ENCODE data around the gene CTH.
"Not testable (repeated sequence)": the region's sequence is repeated elsewhere in the genome, so short reads cannot be mapped to it uniquely, and the experiment has no call there.

Gene CTH

DNA sequence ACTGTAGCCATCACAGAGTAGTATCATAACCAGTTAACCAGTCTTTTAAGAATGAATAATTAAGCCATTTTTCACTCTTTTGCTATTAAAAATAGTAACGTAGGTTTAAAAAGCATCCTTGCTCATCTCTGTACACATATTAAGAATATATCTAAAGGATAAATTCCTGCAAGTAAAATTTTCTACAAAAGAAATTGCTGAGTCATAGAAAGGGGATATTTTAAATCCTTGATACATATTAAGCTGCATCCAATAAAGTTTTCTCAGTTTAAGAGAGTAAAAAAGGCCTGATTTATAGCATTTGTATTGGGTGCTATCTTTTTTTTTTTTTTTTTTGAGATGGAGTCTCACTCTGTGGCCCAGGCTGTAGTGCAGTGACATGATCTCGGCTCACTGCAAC, 1.9 kb upstream of the CTH start:
- DNase-seq (ENCODE audit: low spot score) = no peak

DNA sequence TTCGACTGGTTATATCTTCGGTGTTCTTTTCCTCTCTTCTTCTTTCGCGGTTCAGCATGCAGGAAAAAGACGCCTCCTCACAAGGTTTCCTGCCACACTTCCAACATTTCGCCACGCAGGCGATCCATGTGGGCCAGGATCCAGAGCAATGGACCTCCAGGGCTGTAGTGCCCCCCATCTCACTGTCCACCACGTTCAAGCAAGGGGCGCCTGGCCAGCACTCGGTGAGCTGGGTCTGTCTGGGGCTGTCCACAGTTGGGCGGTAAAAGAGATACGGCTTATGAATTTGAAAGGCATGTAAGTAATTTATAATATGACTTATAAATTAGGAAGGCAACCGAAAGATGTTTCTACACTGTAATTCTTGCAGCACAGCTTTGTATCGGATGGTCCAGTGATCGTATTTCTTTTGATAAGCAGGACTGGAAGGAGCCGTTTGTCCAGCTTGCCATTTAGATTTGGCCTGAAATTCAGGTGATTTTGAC, 334 bp downstream of the CTH start:
- DNase-seq (ENCODE audit: low spot score) = no peak

DNA sequence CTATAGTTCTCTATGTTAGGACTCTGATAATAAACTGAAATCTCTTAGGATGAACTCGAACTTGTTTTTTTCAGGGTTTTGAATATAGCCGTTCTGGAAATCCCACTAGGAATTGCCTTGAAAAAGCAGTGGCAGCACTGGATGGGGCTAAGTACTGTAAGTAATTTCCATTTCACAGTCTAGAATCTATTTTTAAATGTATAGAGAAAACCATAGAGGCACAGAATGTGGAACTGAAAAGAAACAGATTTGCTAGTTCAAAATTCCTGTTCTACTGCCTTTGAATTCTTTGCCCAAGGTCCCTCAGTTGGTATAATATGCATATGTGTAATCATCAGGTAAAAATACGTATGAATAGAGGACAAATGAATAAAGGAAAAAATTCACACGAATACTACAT, 4.8 kb downstream of the CTH start:
- no peak for DNase-seq (ENCODE audit: low spot score)

DNA sequence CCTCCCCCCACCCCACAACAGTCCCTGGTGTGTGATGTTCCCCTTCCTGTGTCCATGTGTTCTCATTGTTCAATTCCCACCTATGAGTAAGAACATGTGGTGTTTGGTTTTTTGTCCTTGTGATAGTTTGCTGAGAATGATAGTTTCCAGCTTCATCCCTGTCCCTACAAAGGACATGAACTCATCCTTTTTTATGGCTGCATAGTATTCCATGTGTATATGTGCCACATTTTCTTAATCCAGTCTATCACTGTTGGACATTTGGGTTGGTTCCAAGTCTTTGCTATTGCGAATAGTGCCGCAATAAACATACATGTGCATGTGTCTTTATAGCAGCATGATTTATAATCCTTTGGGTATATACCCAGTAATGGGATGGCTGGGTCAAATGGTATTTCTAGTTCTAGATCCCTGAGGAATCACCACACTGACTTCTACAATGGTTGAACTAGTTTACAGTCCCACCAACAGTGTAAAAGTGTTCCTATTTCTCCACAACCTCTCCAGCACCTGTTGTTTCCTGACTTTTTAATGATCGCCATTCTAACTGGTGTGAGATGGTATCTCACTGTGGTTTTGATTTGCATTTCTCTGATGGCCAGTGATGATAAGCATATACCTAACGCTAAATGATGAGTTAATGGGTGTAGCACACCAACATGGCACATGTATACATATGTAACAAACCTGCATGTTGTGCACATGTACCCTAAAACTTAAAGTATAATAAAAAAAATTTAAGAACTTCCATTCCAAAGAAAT, 8.1 kb downstream of the CTH start:
- DNase-seq (ENCODE audit: low spot score) = not testable (repeated sequence)

DNA sequence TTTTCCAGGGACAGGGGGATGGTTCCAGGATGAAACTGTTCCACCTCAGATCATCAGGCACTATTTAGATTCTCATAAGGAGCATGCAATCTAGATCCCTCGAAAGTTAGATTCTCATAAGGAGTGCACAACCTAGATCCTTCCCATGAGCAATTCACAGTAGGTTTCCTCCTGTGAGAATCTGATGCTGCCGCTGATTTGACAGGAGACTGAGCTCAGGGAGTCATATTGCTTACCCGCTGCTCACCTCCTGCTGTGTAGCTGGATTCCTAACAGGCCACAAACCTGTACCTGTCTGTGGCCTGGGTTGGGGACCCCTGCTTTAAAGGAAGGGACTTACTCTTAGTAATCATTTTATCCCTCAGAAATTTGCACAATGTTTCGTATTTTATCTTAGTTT, 9.3 kb downstream of the CTH start:
- no peak for DNase-seq (ENCODE audit: low spot score)

DNA sequence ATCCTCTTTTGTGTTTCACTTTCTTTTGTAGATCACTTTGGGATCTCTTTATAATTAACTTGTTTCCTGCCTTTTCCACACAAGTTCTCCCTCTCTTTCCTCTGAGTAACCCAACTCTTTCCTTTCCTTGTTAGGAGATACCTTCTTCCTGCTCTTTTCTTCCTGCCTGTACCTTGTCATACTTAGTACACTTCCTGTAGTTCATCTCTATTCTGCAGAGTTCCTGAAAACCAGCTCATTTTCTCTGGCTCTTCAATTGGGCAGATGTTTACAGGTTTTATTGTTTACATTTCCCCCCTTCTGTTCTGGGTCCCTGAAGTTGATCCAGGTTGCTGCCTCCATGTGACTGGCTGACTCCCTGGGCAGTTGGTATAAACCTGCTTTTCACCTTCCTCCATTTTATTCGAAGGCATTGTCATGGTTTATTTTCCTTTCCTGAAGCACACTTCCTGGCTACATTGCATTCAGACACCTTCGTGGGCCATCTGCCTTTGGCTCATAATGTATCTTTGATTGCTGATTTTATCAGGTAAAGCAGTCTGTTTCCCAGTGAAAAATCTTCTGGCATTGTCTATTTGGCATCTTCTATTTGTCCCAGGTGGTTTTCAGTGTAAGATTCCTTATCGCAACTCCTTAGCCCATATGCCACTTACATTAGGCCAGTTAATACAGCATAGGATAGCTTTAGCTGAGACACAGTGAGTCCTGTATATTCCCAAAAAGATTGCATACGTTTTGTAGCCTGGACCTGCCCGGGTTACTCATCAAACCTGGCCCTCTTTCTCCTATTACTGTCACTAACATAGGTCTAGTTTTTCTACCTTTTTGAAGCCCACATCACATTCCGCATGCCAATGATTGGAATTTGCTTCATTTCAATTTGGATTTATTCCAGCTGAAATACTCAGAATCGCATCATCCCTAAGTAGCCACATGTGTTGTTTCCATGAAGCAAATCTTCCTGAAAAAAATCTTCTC, 15.4 kb downstream of the CTH start:
- no peak for DNase-seq (ENCODE audit: low spot score)

DNA sequence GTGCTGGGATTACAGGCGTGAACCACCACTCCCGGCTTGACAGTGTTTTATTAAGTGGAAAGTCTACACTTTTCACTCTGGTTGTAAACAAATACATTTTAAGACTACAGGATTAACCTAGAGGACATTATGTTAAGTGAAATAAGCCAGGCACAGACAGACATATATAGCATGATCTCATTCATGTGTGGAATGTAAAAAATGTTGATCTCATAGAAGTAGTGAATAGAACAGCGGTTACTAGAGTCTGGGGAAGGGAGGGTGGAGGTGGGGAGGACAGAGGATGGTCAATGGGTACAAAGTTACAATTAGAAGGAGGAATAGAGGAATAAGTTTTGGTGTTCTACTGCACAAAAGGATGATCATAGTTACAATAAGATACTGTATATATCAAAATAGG, 16.9 kb downstream of the CTH start:
- DNase-seq (ENCODE audit: low spot score) = no peak

DNA sequence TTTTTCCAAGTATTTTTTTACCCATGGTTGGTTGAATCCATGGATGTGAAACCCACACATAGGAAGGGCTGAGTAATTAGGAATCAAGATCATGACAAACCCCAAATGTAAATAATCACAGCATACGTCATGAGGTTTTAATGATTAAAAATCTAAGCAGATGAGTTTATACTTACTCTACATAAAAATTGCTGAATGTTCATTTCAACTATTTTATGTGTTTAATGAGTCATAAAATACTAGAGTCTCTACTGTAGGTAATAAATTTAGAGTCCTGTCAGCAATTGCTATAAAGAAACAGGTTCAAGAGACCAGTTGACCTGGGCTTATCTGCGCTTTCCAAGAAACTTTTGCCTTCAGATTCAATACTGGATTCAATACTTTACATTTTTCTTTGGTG, 18.2 kb downstream of the CTH start:
- no peak for DNase-seq (ENCODE audit: low spot score)

DNA sequence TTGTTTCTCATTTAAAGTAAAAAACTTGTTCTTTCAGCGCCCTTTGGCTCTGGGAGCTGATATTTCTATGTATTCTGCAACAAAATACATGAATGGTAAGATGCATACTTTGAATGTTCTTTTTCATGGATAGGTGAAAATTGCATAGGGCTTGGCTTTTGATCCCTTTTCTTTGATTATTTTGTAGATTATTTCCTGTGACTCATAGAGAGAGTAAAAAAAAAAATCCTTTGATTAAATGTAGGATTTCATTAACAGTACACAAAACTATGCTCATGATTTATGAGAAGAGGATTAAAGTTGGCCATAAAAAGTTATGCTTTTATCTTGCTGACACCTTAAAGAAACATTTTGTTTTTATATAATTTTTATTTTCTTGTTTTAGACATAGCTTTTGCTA, 18.7 kb downstream of the CTH start:
- no peak for DNase-seq (ENCODE audit: low spot score)

DNA sequence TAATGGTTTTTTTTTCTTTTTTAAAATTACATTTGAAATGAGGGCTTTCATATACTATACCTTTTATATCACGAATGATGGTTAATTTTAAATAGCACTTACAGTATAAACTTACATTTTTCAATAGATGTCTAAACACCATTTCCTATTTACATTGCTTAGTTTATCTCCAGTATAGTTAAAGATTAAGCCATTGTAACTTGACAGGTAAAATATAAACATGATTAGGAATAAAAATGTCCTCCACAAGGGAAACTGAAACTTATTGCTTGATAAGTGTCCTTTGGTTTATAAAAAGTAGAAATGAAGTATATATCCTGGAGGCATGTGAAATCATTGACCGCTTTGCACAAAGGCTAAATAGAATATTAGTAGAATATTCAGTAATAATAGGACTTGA, 20.2 kb downstream of the CTH start:
- no peak for DNase-seq (ENCODE audit: low spot score)

DNA sequence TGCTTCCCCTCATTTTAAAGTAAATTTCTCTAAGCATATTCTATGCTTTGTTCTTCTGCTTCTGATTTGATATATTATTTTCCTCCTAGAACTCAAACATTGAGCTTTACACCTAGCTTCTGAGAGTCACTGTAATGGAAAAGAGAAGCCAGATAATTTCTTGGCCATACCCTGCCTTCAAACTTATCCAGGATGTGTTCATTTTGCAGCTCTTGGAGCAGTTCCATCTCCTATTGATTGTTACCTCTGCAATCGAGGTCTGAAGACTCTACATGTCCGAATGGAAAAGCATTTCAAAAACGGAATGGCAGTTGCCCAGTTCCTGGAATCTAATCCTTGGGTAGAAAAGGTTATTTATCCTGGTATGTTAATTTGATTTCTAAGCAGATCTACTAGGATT, 20.8 kb downstream of the CTH start:
- no peak for DNase-seq (ENCODE audit: low spot score)

DNA sequence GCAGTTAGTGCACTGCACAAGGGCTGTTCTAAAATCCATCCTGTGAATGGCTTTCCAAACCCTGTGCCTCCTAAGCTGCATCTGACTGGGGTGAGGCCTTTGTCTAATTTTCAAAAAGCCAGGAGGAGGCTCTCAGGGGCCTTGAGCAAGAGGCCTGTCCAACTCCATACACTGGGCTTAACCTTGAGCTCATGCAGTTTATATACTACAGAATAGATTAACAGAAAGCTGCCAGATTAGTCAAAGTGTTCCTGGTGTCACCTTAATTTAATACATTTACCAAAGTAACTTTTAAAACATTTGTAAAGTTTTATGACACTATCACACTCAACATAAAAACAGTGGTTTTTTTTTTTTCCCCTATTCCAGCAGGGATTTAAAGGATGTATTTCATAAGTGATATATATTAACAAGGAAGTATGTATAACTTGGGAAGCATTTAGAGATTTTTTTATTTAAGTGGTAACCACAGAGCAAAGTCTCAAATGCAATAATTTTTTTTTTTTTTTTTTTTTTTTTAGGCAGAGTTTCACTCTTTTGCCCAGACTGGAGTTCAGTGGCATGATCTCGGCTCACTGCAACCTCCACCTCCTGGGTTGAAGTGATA, 23.3 kb downstream of the CTH start:
- DNase-seq (ENCODE audit: low spot score) = no peak

DNA sequence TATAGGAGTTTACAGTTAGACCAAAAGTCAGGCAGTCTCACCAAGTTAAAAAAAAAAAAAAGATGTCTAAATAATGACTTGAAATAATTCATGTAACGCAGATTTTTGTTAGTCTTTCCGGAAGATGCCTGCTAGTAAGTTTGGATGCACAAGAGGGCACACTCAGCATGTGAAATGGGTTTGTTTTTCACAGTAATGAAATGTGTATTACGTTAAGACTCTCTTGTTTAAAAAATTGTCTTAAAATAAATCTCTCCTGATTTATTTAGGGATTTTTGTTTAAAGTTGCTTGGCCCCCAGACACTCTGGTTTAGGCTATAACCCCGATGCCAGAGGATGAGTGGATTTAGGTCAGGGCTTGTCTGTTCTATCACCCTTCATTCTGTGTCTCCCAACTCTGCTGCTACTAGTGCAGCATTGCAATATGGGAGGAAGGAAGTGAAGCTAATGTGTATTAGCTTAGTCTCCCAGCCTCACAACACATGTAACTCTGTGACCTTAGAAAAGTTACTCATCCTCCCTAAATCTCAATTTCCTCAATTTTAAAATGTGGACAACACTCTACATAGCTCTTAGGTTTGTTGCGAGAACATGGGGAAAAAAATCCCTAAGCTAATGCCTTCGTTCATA, 25.7 kb downstream of the CTH start:
- DNase-seq (ENCODE audit: low spot score) = no peak

DNA sequence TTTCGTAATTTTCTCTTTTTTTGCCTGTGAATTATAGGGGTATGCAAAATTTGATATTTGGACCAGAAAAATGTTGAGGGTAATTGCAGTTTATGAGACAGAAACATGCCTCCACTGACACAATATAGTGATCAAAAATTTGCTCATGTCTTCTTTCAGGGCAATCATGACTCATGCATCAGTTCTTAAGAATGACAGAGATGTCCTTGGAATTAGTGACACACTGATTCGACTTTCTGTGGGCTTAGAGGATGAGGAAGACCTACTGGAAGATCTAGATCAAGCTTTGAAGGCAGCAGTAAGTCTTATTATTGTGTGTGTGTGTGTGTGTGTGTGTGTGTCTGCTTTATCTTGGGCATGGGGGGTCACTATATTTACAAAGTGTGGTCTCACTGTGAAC, 27.5 kb downstream of the CTH start:
- DNase-seq (ENCODE audit: low spot score) = no peak

DNA sequence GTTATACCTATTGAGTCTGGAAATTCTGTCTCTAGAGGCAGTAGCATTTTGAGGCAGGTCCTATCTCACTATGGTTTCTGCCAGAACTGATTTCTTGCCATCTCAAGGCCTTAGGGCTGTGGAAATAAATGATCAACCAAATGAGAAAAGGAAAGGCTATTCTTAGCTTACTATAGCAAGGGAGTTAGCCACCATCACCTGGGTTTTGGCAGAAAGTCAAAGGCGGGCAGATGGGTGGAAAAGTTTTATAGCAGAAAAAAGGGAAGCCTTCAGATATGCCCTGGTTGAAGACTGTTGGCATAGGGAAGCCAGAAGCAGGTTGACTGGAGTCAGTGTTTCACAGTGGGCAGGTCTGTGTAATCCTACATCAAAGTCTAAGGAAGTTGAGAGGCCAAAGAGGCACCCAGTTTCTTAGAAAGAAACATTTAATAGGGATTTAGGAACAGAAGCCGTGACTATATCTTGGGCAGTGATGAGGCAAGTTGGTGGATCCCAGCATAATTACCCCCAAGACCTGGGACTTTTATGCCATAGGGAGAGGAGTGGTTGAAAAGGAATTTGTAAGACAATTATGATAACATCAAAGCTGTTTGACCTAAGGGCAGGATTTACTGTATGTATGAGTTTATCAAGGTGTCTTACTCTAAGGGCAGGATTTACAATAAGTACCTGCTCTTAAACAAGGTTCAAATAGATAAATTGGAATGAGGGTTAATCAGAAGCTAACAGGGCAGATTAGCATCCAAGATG, 29.7 kb downstream of the CTH start:
- DNase-seq (ENCODE audit: low spot score) = no peak

DNA sequence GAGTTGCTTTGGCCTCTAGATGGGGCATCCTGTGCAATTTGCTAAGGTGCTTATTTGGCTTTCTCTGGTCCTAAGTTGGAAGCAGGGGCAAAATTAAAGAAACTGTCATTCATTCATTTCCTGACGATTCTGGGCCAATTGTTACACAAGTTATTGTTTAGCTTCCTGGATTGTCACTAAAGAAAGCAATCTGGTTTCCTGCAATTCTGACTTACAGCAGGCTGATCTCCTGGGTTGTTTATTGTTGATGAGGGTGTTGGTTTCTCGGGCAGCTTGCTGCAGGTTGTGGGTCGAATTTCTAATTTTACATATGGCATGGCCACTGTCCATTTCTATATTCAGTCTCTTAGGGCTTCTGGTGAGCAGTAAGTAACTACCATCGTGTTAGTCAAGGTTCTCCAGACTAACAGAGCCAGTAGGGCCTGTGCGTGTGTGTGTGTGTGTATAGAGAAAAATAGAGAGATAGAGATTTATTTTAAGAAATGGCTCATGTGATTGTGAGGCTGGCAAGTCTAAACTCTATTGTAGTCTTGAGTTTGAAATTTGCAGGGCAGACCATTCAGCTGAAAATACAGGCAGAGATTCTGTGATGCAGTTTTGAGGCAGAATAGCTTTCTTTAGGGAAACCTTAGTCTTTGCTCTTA, 30.4 kb downstream of the CTH start:
- DNase-seq (ENCODE audit: low spot score) = no peak

DNA sequence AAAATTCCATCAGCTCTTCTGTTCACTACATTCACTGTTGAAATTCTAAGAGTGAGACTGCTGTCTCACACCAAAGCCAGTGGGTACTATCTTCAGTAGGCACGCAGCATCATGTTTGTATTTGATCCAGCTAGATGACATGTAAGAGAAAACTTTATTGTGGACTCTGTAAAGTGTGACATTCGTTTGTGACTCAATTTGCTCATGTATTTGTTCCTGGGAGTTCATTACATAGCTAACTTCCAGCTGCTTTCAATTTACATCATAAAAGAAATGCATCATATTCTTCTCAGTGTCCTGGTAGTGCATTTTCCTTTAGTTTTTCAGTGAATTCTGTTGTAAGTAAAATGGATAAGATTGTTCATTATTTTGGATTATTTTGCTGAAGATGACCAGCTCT, 31.4 kb downstream of the CTH start:
- DNase-seq (ENCODE audit: low spot score) = no peak

DNA sequence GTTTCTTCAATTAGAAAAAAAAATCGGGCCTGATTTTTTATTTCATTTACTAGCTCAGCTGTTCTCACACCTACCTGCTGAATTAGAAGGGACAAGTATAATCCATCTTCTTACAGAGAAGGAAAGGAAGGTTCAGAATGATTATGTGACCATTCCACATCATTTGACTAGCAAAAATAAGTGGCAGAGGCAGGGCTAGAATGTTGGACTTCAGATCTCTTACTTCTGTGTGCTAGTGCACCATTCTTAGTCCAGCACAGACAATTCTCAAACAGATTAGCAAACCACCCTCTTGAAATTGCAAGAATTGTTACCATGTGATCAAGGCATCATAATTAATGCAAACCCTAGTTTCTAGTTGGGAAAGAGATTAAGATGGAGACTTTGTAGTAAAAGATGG, 32.7 kb downstream of the CTH start:
- no peak for DNase-seq (ENCODE audit: low spot score)

DNA sequence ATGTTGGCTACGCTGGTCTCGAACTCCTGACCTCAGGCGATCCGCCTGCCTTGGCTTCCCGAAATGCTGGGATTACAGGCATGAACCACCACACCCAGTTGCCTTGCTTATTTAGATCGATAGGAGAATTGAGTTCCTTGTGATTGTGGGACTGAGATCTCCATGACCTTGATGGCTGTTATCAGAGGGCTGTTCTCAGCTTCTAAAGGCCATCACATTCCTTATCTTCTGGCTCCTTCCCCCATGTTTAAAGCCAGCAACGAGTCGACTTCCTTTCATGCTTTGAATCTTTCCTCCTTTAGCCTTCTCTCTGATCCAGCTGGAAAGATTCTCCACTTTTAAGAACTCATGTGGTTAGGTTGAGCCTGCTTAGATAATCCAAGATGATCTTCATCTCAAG, 38.0 kb downstream of the CTH start:
- no peak for DNase-seq (ENCODE audit: low spot score)

DNA sequence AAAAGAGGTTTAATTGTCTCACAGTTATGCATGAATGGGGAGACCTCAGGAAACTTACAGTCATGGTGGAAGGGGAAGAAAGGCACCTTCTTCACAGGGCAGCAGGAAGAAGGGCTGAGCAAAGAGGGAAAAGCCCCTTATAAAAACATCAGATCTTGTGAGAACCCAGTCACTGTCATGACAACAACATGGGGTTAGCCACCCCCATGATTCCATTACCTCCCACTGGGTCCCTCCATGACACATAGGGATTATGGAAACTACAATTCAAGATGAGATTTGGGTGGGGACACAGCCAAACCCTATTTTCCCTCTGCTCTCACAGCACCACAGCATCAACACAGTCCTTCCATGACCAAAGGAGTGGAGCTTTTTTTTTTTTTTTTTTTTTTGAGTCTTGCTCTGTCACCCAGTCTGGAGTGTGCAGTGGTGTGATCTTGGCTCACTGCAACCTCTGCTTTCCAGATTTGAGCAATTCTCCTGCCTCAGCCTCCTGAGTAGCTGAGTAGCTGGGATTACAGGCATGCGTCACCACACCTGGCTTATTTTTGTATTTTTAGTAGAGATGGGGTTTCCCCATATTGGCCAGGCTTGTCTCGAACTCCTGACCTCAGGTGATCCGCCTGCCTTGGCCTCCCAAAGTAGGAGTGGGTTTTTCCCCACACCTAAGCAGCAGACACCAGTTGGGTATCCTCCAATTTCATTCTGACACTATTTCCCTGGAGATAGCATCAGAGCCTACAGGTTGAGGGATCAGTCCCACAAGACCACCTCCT, 41.3 kb downstream of the CTH start:
- not testable (repeated sequence) for DNase-seq (ENCODE audit: low spot score)
